ENCODE data around the gene LRRC45.

- TF ChIP-seq CTCF (IDR thresholded peaks at IDR 0.05) (no peak), POLR2A (IDR thresholded peaks at IDR 0.05) (no peak), POLR2AphosphoS5 (IDR thresholded peaks at IDR 0.05) (no peak)
Observed at GRCh38 chr17:82010575-82011525, 12.3 kb upstream of the LRRC45 start.

Data from stomach (tissue), 4 donors.